Measurements from ENCODE around the gene KAZN. TPM values are rescaled to one million over a fixed set of nuclear protein-coding genes. Genes with fewer than 3 reads are reported as not detected.

KAZN gene
- total RNA-seq, 2 donors from 2014 or later = 0.46 to 0.58 TPM

DNA sequence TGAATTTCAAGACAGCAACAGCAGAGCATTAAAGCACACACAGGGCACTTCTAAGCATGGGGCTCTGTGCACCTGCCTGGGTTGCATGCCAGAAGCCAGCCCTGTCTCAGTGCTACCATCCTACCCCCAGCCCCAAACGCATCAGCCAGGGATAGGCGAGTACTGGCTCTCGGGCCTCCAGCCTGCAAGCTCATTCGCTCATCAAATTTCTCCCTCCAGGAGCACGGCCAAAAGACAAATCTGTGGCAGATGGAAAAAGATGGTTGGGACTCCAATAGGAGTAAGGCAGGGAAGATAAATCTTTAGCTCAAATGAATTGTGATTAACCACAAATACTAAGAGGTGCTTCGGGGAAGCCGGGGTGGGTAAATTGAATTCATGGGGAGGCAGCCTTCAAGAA lies 189.6 kb downstream of the KAZN start:
- no peak for ATAC-seq (replicated peaks in 1 of 2)
- H3K4me1 Mint-ChIP-seq (ENCODE audit: low read depth) = no peaks in the 10 kb centered on the region
- H3K27me3 Mint-ChIP-seq (ENCODE audit: low read depth) = no peaks in the 10 kb centered on the region
- H3K4me3 Mint-ChIP-seq = no peak overlapping the region
- no peak for DNase-seq
- no peak overlapping the region for H3K27ac Mint-ChIP-seq
- H3K9me3 Mint-ChIP-seq = no peaks in the 10 kb centered on the region
- no peaks in the 10 kb centered on the region for H3K36me3 Mint-ChIP-seq (ENCODE audit: insufficient read depth in 2 of 2)

DNA sequence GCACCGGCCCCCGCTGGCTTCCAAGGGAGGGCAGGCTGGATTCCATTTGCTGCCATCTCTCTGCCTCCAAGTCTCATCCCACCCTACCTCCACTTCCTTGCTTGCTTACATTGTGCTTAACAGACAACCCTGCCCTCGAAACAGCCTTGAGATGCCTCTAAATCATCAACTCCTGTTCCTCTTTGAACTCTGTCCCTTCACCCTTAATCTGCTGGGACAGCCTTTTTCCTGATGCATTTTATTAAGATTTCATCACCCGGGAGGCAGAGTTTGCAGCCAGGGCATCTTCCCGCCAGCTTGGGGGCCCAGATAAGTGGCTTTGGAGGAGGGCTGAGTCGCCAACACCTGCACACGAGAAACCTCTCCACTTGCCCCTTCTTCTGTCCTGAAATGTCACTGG lies 192.5 kb downstream of the KAZN start:
- Mint-ChIP-seq H3K9me3 (no peaks in the 10 kb centered on the region), H3K4me1 (ENCODE audit: low read depth) (no peaks in the 10 kb centered on the region), H3K27me3 (ENCODE audit: low read depth) (no peaks in the 10 kb centered on the region), H3K4me3 (no peak overlapping the region), H3K36me3 (ENCODE audit: insufficient read depth in 2 of 2) (no peaks in the 10 kb centered on the region), H3K27ac (no peak overlapping the region)
- no peak for ATAC-seq (replicated peaks in 1 of 2)
- DNase-seq = no peak

DNA sequence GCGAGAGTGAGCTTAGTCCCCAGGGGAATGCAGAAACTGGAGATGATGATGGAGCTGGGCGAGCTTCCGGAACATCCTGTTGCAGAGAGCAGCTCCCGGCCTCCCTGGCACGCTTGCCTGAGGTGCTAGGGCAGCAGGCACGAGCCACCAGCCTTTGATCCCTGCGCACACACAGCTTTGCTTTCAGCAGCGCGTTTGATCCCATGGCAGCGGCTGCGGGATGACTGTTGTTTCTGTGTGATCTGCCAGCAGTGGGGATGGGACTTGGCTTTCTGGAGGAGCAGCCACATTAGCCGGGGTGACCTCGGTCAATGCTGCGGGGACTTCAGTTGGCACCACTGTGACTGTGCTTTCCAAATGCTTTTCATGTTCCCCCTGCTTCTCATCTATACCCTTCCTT lies 193.2 kb downstream of the KAZN start:
- Mint-ChIP-seq H3K27ac (no peak overlapping the region), H3K36me3 (ENCODE audit: insufficient read depth in 2 of 2) (no peaks in the 10 kb centered on the region), H3K9me3 (no peaks in the 10 kb centered on the region), H3K4me1 (ENCODE audit: low read depth) (no peaks in the 10 kb centered on the region), H3K27me3 (ENCODE audit: low read depth) (no peaks in the 10 kb centered on the region), H3K4me3 (no peak overlapping the region)
- no peak for DNase-seq
- no peak for ATAC-seq (replicated peaks in 1 of 2)

DNA sequence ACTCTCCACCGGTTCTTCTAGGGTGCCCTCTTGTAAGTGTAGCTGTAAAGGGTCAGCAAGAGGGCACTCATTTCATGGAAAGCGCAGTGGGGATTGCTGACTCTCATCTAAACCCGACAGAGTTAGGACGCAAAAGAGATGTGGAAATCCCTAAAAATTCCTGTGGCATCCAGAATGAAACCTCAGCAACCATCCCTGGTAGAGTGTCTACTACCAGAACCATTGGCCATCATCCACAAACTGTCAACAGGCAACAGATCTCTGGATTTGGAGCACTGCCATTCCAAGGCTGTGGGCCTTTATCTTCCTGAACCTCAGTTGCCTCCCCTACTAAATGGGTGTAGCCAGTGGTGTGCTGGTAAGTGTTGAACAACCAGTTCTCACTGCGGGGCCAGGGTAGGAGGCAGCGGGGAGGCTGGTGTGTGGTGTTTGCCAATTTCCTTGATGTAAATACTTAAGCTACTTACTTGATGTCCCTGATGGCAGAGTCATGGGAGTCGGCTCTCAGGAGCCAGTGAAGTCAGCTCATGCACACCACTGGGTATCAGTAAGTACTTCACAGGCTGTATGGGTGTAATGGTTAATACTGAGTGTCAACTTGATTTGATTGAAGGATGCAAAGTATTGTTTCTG lies 195.8 kb downstream of the KAZN start:
- ATAC-seq (replicated peaks in 1 of 2) = no peak
- H3K4me3 Mint-ChIP-seq = no peak overlapping the region
- DNase-seq = no peak
- H3K36me3 Mint-ChIP-seq (ENCODE audit: insufficient read depth in 2 of 2) = no peaks in the 10 kb centered on the region
- no peaks in the 10 kb centered on the region for H3K27me3 Mint-ChIP-seq (ENCODE audit: low read depth)
- no peaks in the 10 kb centered on the region for H3K9me3 Mint-ChIP-seq
- H3K27ac Mint-ChIP-seq = no peak overlapping the region
- H3K4me1 Mint-ChIP-seq (ENCODE audit: low read depth) = no peaks in the 10 kb centered on the region

DNA sequence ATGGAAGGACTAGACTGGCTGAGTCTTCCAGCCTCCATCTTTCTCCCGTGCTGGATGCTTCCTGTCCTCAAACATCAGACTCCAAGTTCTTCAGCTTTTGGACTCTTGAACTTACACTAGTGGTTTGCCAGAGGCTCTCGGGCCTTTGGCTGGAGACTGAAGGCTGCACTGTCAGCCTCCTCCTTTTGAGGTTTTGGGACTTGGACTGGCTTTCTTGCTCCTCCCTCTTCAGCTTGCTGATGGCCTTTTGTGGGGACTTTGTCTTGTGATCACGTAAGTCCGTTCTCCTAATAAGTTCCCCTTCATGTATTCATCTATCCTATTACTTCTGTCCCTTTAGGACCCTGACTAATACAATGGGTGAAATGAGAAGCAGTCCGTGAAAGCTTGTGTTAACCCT lies 196.4 kb downstream of the KAZN start:
- Mint-ChIP-seq H3K36me3 (ENCODE audit: insufficient read depth in 2 of 2) (no peaks in the 10 kb centered on the region), H3K27me3 (ENCODE audit: low read depth) (no peaks in the 10 kb centered on the region), H3K4me3 (no peak overlapping the region), H3K9me3 (no peaks in the 10 kb centered on the region), H3K27ac (no peak overlapping the region), H3K4me1 (ENCODE audit: low read depth) (no peaks in the 10 kb centered on the region)
- no peak for DNase-seq
- ATAC-seq (replicated peaks in 1 of 2) = no peak

DNA sequence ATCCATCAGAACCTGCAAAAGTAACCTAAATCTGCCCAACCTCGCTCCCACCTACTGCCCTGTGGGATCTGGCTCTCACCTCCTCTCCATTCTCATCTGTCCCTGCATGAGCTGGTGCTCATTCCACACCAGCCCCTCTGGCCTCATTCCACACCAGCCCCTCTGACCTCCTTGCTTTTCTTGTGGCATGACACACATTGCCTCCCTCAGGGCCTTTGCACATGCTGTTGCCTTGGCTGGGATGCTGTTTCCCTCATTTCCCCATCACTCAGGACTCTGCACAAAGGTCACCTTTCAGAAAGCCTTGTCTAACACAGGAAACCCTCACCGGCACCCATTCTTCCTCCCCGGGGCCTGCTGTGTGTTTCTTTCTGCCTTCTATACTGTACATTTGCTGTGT lies 197.1 kb downstream of the KAZN start:
- no peak overlapping the region for H3K27ac Mint-ChIP-seq
- ATAC-seq (replicated peaks in 1 of 2) = no peak

DNA sequence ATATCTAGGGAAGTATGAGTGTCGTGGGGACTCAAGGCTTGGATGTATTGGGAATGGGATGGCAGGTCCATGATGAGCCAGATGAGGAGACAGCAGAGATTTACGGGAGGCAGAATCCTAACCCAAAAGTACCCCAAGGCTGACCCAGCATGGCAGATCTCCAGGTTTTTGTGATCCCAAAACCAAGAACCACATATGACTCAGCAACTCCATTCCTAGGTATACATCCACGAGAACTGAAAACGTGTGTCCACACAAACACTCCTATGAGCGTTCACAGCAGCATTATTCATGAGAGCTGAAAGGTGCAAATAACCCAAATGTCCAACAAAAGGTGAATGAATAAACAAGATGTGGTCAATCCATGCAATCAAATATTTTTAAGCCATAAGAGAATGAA lies 201.5 kb downstream of the KAZN start:
- DNase-seq (no peak), ATAC-seq (replicated peaks in 1 of 2) (no peak)
- Mint-ChIP-seq H3K9me3 (no peaks in the 10 kb centered on the region), H3K36me3 (ENCODE audit: insufficient read depth in 2 of 2) (no peaks in the 10 kb centered on the region), H3K27me3 (ENCODE audit: low read depth) (no peaks in the 10 kb centered on the region), H3K4me3 (no peak overlapping the region), H3K4me1 (ENCODE audit: low read depth) (no peaks in the 10 kb centered on the region), H3K27ac (no peak overlapping the region)

More for the DNA sequence above, 197.1 kb downstream of the KAZN start:
- no peak for DNase-seq
- H3K9me3 Mint-ChIP-seq = no peaks in the 10 kb centered on the region
- no peaks in the 10 kb centered on the region for H3K36me3 Mint-ChIP-seq (ENCODE audit: insufficient read depth in 2 of 2)
- no peaks in the 10 kb centered on the region for H3K4me1 Mint-ChIP-seq (ENCODE audit: low read depth)
- H3K27me3 Mint-ChIP-seq (ENCODE audit: low read depth) = no peaks in the 10 kb centered on the region
- H3K4me3 Mint-ChIP-seq = no peak overlapping the region

DNA sequence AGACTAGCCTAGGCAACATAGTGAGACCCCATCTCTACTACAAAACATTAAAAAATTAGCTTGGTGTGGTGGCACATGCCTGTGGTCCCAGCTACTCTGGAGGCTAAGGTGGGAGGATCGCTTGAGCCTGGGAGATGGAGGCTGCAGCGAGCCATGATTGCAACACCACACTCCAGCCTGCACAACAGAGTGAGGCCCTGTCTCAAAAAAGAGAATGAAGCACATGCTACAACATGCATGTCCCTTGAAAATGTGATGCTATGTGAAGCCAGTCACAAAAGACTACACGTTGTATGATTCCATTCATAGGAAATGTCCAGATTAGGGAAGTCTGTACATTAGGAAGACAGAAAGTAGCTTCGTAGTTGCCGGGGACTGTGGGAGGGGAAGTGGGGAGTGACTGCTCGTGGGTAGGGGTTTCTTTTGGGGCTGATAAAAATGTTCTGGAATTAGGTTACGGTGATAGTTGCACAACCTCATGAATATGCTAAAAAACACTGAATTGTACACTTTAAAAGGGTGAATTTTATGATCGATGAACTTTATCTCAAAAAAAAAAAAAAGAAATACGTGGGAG lies 202.1 kb downstream of the KAZN start:
- no peak for ATAC-seq (replicated peaks in 1 of 2)
- no peaks in the 10 kb centered on the region for H3K9me3 Mint-ChIP-seq
- no peaks in the 10 kb centered on the region for H3K27me3 Mint-ChIP-seq (ENCODE audit: low read depth)
- no peak for DNase-seq
- H3K27ac Mint-ChIP-seq = no peak overlapping the region
- no peak overlapping the region for H3K4me3 Mint-ChIP-seq
- no peaks in the 10 kb centered on the region for H3K36me3 Mint-ChIP-seq (ENCODE audit: insufficient read depth in 2 of 2)
- H3K4me1 Mint-ChIP-seq (ENCODE audit: low read depth) = no peaks in the 10 kb centered on the region

DNA sequence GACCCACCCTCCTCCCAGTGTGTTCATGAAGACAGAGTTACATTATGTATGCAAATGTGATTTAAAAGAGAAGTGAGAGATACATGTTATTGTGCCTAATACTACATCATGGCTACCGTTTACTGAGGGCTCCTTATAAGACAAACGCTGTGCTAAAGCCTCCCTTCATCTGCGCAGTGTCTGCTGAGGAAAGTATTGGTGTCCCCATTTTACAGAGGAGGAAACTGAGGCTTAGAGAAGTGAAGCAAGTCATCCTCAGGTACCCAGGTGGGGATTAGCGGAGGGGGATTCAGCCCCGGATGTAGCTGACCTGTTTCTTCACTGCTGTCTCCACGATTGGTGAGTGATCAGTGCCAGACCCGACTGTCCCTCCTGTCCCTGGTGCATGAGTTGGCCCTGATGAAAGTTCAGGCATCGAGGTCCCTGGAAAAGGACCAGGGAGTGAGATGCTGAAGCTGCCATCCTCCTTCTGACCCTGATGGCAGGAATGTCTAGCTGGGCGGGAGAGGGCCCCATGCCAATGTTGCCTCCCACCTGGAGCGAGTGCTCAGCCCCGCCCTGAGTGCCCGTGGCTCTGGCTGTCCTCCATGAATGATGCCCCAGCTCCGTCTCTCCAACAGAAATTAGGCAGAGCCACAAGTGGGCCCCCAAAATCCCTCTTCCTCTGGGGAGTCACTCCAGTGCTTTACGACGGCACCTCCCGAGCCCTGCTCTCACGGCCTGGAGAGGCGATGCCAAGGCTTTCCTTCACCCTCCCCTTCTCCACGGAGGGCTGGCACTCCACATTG lies 204.7 kb downstream of the KAZN start:
- Mint-ChIP-seq H3K9me3 (peaks cover 2 to 7% of the 10 kb centered on the region in 2 donors), H3K27me3 (ENCODE audit: low read depth) (no peaks in the 10 kb centered on the region), H3K27ac (no peak overlapping the region), H3K4me3 (no peak overlapping the region), H3K36me3 (ENCODE audit: insufficient read depth in 2 of 2) (peaks cover 1 to 3% of the 10 kb centered on the region in 2 donors), H3K4me1 (ENCODE audit: low read depth) (no peaks in the 10 kb centered on the region)
- DNase-seq (no peak), ATAC-seq (replicated peaks in 1 of 2) (no peak)

DNA sequence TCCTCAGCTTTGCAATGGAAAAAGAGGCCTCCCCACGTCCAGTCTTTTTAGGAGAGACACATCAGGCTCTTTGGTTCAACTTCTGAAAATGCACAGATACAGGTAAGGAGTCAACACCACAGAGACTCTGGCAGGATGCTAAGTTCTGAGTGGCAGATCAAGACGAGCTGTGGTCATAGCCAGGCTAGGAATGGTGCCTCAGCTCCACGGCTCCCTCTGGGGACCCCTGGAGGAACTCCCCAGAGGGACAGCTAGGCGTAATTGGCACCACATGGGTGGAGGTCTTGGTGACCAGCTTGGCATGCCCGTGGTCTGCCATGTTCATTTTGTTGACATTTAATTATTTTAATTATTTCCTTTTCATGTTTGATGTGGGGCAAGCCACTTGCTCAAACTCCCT lies 206.1 kb downstream of the KAZN start:
- Mint-ChIP-seq H3K4me3 (no peak overlapping the region), H3K27me3 (ENCODE audit: low read depth) (no peaks in the 10 kb centered on the region), H3K27ac (no peak overlapping the region), H3K4me1 (ENCODE audit: low read depth) (no peaks in the 10 kb centered on the region), H3K9me3 (peaks cover 4 to 7% of the 10 kb centered on the region in 2 donors), H3K36me3 (ENCODE audit: insufficient read depth in 2 of 2) (peaks cover 1 to 3% of the 10 kb centered on the region in 2 donors)
- no peak for ATAC-seq (replicated peaks in 1 of 2)
- peak in 1 of 2 donors; percentile 2 for DNase-seq

DNA sequence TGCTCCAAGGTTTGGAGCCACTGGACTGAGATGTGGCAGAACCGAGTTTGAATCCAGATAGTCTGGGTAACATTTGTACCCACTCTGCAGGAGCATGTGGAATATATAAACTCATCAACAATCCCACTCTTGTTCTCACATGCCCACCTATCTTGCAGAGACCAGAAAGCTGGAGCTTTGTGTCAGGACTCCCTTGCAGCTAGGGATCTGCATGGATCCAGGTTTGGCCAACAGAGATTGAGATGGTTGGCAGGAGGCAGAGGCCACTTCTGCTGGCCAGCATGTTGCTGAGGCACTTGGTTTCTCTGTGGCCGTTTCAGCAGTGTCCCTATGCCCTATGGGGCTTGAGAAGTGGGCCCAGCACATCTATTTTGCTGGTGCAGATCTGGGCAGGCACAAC lies 208.3 kb downstream of the KAZN start:
- DNase-seq = no peak
- H3K36me3 Mint-ChIP-seq (ENCODE audit: insufficient read depth in 2 of 2) = peaks cover 1 to 3% of the 10 kb centered on the region in 2 donors
- no peak overlapping the region for H3K4me3 Mint-ChIP-seq
- H3K27ac Mint-ChIP-seq = no peak overlapping the region
- no peaks in the 10 kb centered on the region for H3K4me1 Mint-ChIP-seq (ENCODE audit: low read depth)
- no peaks in the 10 kb centered on the region for H3K27me3 Mint-ChIP-seq (ENCODE audit: low read depth)
- peaks cover 4 to 7% of the 10 kb centered on the region in 2 donors for H3K9me3 Mint-ChIP-seq
- no peak for ATAC-seq (replicated peaks in 1 of 2)

DNA sequence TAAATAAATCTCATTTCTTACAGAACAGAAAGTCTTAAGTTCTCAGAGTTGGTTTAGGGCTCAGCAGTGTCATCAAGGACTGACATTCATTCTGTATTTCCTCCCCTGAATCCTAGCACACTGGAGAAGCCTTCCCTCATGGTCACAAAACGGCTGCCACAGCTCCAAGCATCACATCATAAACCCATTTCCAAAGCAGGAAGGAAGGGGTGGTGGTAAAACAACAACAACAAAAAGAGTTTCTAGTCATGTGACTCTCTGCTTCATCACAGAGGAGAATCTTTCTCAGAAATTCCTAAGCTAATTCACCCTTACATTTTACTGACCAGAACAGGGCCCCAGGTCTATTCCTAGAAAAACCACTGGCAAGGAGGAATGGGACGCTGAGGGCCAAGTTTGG lies 210.3 kb downstream of the KAZN start:
- Mint-ChIP-seq H3K27me3 (ENCODE audit: low read depth) (no peaks in the 10 kb centered on the region), H3K27ac (peak overlapping the region; percentile 17)

DNA sequence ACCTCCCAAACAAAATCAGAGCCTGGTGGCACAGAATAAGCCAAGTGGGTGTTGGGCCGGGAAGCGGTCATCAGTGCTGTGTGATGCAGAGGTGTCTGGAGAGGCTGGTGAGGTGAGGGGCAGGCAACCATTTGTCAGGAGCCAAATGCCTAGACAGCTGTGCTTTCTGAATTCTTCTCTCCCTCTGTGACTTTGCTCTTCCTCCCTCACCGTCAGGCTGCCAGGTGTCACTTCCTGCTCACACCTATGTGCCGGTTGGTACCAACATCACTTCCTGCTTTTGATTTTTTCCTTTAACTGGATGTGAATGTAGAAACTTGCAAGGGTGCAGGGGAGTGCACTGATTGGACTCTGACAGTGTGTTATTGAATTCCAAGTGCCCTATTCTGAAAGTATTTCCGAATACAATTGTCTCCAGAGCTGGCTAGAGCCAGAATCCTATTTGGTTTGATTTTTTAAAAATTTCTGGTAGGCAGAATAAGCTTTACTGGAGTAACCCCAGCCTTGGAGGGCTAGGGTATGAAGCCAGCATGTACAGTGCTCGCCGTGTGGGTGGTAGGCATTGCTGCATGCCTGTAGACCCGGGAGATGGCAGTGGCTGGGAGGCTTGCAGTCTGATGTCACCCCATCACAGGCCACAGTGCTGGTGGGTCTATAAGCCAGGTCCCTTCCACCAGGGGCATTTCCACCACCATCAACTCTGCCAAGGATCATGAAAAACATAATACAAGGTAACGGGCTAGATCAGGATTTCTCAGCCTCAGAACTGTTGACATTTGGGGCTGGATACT lies 210.9 kb downstream of the KAZN start:
- H3K27ac Mint-ChIP-seq = no peak overlapping the region
- DNase-seq = no peak

More for the DNA sequence above, 210.3 kb downstream of the KAZN start:
- ATAC-seq (replicated peaks in 1 of 2) = no peak
- peaks cover 1 to 3% of the 10 kb centered on the region in 2 donors for H3K36me3 Mint-ChIP-seq (ENCODE audit: insufficient read depth in 2 of 2)
- DNase-seq = no peak
- peaks cover 4 to 7% of the 10 kb centered on the region in 2 donors for H3K9me3 Mint-ChIP-seq
- no peaks in the 10 kb centered on the region for H3K4me1 Mint-ChIP-seq (ENCODE audit: low read depth)
- H3K4me3 Mint-ChIP-seq = no peak overlapping the region

More for the DNA sequence above, 210.9 kb downstream of the KAZN start:
- peaks cover 1 to 3% of the 10 kb centered on the region in 2 donors for H3K36me3 Mint-ChIP-seq (ENCODE audit: insufficient read depth in 2 of 2)
- H3K27me3 Mint-ChIP-seq (ENCODE audit: low read depth) = no peaks in the 10 kb centered on the region
- peaks cover 4 to 7% of the 10 kb centered on the region in 2 donors for H3K9me3 Mint-ChIP-seq
- H3K4me1 Mint-ChIP-seq (ENCODE audit: low read depth) = no peaks in the 10 kb centered on the region
- no peak for ATAC-seq (replicated peaks in 1 of 2)
- no peak overlapping the region for H3K4me3 Mint-ChIP-seq

Measured in activated T-cell treated with anti-CD3 and anti-CD28 coated beads, Interleukin-2, amount 50 U/mL, for 72 hours (primary cell).